ENCODE measurements around the gene PCDHGA3.
"Not testable (repeated sequence)": the region's sequence is repeated elsewhere in the genome, so short reads cannot be mapped to it uniquely, and the experiment has no call there.

The PCDHGA3 gene

DNA sequence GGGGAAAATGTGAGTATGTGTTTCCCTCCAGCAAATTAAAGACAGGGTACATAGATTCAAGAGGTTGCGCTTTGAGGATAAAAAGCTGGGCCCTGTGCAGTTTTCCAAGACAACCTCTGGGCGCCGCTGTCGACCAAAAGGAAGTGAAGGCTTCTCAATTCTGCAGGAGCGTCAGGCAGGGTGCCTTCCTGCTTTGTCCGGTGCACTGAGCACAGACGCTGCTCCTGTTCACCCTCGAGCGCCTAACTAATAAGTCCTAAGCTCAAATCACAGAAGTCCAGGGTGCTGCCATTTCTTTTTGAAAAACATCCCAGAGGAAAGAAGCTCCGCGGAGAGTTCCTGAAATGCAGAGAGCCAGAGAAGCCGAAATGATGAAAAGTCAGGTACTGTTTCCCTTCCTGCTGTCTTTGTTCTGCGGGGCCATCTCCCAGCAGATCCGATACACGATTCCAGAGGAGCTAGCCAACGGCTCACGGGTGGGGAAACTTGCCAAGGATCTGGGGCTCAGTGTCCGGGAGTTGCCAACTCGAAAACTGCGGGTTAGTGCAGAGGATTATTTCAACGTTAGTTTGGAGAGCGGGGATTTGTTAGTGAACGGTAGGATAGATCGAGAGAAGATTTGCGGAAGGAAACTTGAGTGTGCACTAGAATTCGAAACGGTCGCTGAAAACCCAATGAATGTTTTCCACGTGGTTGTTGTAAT is 6.4 kb downstream of the PCDHGA3 start, which contains the start of gene PCDHGB1:
TSS of gene PCDHGB1 (plus strand) at position 183 of the 703 bp plus-strand sequence. CDS start at position 345, 162 bp downstream.
- DNase-seq = peak; percentile 43

DNA sequence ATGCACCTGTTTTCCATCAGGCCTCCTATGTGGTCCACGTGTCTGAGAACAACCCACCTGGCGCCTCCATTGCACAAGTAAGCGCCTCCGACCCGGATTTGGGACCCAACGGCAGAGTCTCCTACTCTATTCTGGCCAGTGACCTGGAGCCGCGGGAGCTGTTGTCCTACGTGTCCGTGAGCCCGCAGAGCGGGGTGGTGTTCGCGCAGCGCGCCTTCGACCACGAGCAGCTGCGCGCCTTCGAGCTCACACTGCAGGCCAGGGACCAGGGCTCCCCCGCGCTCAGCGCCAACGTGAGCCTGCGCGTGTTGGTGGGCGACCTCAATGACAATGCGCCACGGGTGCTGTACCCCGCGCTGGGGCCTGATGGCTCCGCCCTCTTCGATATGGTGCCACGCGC is 8.0 kb downstream of the PCDHGA3 start:
- no peak for DNase-seq

DNA sequence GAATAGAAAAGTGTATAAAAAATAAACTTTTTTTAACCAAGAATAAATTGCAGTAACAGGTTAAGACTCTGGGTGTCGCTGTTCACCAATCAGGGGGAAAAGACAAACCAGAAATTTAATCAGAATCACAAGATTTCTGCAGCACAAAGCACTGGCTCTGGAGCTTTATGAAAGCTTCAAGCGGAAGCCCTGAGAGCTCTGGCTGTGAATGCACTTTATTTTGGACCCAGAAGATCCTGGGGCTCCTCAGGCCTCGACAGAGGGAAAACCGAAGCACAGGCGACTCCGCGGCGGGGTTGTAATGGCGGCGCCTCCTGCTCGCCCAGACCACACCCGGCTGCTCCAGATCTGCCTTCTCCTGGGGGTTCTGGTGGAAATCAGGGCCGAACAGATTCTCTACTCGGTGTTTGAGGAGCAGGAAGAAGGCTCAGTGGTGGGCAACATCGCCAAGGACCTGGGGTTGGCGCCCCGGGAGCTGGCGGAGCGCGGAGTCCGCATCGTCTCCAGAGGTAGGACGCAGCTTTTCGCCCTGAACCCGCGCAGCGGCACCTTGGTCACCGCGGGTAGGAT is 11.4 kb downstream of the PCDHGA3 start, which contains the start of gene PCDHGA4:
TSS of gene PCDHGA4 (plus strand) at position 122 of the 570 bp plus-strand sequence. CDS start at position 209, 87 bp downstream.
- DNase-seq = no peak

DNA sequence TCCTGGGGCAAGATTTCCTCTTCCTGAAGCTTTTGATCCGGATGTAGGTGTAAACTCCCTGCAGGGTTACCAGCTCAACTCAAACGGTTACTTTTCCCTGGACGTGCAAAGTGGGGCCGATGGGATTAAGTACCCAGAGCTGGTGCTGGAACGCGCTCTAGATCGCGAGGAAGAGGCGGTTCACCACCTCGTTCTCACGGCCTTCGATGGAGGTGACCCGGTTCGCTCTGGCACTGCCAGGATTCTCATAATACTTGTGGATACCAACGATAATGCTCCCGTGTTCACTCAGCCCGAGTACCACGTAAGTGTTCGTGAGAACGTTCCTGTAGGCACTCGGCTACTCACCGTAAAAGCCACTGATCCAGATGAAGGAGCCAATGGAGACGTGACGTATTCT is 12.0 kb downstream of the PCDHGA3 start:
- no peak for DNase-seq

DNA sequence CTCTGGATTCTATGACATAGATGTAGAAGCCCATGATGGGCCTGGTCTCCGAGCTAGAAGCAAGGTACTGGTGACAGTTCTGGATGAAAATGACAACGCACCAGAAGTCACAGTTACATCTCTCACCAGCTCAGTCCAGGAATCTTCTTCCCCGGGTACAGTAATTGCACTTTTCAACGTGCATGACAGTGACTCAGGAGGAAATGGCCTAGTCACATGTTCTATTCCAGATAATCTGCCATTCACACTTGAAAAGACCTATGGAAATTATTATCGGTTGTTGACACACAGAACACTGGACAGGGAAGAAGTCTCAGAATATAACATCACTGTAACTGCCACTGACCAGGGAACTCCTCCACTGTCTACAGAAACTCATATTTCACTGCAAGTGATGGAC is 12.5 kb downstream of the PCDHGA3 start:
- DNase-seq = no peak

DNA sequence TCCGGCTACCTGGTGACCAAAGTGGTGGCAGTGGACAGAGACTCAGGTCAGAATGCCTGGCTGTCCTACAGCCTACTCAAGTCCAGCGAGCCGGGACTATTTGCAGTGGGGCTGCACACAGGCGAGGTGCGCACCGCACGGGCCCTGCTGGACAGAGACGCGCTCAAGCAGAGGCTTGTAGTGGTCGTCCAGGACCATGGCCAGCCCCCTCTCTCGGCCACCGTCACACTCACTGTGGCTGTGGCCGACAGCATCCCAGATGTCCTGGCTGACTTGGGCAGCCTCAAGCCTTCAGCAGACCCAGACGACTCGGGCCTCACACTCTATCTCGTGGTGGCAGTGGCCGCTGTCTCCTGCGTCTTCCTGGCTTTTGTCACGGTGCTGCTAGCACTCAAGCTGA is 13.3 kb downstream of the PCDHGA3 start:
- no peak for DNase-seq

DNA sequence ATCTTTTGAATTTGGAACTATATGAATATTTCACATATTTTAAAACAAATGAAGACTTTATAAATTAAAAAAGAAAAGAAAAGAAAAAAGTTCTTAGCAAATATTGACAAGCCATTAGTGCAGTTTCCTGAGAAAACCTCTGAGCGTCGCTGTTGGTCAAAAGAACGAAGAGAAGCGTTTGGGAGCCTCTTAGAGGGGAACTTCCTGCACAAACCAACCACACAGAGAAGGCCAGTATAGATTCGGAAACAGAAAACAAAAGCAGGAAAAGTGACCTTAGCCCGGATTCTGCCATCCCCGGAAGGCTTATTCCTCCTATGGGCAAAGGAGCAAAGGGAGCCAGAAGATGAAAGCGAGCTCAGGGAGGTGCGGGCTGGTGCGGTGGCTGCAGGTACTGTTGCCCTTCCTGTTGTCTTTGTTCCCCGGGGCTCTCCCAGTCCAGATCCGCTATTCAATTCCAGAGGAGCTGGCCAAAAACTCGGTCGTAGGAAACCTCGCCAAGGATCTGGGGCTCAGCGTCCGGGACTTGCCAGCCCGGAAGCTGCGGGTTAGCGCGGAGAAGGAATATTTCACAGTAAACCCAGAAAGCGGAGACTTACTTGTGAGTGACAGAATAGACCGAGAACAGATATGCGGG is 16.3 kb downstream of the PCDHGA3 start, which contains the start of gene PCDHGB2:
TSS of gene PCDHGB2 (plus strand) at position 205 of the 637 bp plus-strand sequence. CDS start at position 347, 142 bp downstream.
- peak; percentile 14 for DNase-seq

DNA sequence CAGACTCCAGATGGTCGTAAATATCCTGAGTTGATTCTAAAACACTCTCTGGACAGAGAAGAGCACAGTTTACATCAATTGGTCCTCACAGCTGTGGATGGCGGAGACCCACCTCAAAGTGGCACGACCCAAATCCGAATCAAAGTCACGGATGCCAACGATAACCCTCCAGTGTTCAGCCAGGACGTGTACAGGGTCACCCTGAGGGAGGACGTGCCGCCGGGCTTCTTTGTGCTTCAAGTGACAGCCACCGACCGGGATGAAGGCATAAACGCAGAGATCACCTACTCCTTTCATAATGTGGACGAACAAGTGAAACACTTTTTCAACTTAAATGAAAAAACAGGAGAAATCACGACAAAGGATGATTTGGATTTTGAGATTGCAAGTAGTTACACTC is 17.1 kb downstream of the PCDHGA3 start:
- DNase-seq = no peak

DNA sequence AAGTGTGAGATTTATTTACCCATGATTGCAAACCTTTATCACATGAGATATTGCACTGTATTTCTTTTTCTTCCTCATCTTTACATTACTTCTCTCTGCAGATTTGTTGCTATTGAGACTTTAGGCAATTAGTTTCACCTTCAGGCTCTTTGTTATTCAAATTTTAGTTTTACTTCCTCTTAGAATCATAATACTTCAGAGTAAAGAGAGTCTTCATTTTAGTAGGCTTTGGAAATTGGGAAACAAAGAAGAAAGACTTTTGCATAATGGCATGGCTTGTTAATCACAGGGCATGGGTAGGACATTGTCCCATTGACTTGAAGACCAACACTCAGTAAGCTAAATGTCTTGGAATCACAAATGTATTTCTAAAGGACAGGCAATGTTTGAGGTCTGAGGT is 19.1 kb downstream of the PCDHGA3 start:
- DNase-seq = no peak

DNA sequence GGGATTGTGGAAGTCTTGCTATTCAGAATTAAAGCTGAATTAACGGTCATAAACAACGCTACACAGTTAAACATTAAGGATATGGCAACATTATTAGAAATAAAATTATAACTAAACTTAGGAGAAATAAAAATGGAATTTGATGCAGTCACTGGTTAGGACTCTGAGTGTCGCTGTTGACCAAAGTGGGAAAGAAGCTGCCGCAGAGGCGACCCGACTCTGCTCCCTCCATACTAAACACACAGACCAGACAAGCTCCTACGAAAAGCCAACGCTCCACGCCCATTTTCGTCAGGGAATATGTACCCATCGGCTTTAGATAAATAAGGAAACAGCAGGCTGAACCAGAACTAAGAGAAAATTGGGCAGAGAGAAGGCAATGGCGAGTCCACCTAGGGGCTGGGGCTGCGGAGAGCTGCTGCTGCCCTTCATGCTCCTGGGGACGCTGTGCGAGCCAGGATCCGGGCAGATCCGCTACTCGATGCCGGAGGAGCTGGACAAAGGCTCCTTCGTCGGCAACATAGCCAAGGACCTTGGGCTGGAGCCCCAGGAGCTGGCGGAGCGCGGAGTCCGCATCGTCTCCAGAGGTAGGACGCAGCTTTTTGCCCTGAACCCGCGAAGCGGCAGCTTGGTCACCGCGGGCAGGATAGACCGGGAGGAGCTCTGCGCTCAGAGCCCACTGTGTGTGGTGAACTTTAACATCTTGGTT is 20.5 kb downstream of the PCDHGA3 start, which contains the start of gene PCDHGA5:
TSS of gene PCDHGA5 (plus strand) at position 211 of the 709 bp plus-strand sequence. CDS start at position 380, 169 bp downstream.
- no peak for DNase-seq

DNA sequence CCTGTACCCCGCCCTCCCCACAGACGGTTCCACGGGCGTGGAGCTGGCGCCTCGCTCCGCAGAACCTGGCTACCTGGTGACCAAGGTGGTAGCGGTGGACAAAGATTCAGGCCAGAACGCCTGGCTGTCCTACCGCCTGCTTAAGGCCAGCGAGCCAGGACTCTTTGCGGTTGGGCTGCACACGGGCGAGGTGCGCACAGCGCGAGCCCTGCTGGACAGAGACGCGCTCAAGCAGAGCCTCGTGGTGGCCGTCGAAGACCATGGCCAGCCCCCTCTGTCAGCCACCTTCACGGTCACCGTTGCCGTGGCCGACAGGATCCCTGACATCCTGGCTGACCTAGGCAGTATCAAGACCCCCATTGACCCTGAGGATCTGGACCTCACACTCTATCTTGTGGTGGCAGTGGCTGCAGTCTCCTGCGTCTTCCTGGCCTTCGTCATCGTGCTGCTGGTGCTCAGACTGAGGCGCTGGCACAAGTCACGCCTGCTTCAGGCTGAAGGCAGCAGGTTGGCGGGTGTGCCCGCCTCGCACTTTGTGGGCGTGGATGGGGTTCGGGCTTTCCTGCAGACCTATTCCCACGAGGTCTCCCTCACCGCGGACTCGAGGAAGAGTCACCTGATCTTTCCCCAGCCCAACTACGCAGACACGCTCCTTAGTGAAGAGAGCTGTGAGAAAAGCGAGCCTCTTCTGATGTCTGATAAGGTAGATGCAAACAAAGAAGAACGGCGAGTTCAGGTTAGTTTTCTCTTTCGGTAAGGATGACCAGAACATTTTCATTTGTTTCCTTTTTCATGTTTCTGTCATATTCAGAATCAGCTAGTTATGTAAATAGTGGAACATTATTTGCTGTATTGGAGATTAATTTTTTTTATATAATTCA is 22.6 kb downstream of the PCDHGA3 start:
- no peak for DNase-seq

DNA sequence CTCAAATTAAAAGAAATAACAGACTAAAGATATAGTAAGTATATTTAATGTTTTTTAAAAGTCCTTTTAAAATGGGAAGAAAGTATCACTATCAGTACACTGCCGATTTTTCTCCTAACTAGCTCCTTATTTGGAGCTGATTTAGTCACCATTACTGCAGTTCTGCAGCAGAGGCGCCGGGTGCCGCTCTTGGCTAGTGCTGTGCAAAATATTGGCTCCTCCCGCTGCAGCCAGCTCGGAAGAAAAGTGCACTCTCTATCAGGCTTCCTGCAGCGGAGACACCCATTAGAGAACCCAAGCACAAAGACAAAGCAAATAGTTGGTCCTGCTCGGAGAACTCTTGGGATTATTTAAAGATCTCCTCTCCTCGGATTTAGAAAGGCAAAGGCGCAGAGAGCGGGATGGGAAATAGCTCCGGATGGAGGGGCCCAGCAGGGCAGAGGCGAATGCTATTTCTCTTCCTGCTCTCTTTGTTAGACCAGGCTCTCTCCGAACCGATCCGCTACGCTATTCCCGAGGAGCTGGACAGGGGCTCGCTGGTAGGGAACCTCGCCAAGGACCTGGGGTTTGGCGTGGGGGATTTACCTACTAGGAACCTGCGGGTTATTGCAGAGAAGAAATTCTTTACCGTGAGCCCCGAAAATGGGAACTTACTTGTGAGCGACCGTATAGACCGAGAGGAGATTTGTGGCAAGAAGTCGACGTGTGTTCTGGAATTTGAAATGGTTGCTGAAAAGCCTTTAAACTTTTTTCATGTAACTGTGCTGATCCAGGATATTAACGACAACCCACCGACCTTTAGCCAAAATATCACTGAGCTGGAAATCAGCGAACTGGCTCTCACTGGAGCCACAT is 26.6 kb downstream of the PCDHGA3 start, which contains the start of gene PCDHGB3:
TSS of gene PCDHGB3 (plus strand) at position 249 of the 855 bp plus-strand sequence. CDS start at position 402, 153 bp downstream.
- DNase-seq = no peak

DNA sequence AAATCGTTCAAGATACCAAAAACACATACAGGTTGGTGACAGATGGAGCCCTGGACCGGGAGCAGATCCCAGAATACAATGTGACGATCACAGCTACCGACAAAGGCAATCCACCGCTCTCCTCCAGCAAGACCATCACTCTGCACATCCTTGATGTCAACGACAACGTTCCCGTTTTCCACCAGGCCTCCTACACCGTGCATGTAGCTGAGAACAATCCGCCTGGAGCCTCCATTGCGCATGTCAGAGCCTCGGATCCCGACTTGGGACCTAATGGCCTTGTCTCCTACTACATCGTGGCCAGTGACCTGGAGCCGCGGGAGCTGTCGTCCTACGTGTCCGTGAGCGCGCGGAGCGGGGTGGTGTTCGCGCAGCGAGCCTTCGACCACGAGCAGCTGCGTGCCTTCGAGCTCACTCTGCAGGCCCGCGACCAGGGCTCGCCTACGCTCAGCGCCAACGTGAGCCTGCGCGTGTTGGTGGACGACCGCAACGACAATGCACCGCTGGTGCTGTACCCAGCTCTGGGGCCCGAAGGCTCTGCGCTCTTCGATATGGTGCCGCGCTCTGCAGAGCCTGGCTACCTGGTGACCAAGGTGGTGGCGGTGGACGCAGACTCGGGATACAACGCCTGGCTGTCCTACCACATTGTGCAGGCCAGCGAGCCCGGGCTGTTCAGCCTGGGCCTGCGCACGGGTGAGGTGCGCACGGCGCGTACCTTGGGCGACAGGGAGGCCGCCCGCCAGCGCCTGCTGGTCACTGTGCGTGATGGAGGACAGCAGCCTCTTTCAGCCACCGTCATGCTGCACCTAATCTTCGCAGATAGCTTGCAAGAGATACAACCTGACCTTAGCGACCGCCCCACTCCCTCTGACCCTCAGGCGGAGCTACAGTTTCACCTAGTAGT is 28.2 kb downstream of the PCDHGA3 start:
- no peak for DNase-seq

DNA sequence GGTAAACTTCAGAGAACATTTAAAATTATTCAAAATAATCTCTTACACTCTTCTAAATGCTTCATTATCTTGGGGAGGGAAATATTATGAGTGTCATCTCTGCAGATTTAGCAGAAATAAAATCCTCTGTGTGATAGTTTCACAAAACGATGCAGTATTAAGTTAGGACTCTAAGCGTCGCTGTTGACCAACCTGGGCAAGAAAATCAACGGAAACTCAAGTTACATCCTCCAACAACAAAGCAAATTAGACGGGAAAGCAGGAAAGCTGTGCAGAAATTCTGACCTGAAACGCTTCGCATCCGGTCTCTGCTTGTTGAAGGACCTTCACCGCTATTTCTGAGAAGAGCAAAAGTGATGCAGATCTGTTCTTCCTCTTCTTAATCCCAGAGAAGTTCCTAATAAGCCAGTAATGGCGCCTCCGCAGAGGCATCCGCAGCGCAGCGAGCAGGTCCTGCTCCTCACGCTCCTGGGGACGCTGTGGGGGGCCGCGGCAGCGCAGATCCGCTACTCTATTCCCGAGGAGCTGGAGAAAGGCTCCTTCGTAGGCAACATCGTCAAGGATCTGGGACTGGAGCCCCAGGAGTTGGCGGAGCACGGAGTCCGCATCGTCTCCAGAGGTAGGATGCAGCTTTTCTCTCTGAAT is 30.2 kb downstream of the PCDHGA3 start, which contains the start of gene PCDHGA6:
TSS of gene PCDHGA6 (plus strand) at position 219 of the 645 bp plus-strand sequence. CDS start at position 412, 193 bp downstream.
- DNase-seq = no peak

DNA sequence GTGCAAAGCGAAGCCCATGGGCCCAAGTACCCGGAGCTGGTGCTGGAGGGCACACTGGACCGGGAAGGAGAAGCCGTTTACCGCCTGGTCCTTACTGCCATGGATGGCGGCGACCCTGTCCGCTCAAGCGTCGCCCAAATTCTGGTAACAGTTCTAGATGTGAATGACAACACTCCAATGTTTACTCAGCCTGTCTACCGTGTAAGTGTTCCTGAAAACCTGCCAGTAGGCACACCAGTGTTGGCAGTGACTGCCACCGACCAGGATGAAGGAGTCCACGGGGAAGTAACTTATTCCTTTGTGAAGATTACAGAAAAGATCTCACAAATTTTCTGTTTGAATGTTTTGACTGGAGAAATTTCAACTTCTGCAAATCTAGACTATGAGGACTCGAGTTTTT is 31.0 kb downstream of the PCDHGA3 start:
- DNase-seq = no peak

DNA sequence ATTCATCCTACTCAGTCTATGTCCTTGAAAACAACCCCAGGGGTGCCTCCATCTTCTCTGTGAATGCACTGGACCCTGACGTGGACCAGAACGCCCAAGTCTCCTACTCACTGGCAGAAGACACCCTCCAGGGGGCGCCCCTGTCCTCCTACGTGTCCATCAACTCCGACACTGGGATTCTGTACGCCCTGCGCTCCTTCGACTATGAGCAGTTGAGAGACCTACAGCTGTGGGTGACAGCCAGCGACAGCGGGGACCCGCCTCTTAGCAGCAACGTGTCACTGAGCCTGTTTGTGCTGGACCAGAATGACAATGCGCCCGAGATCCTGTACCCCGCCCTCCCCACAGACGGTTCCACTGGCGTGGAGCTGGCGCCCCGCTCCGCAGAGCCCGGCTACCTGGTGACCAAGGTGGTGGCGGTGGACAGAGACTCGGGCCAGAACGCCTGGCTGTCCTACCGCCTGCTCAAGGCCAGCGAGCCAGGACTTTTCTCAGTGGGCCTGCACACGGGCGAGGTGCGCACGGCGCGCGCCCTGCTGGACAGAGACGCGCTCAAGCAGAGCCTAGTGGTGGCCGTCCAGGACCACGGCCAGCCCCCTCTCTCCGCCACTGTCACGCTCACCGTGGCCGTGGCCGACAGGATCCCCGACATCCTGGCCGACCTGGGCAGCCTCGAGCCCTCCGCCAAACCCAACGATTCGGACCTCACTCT is 32.0 kb downstream of the PCDHGA3 start:
- not testable (repeated sequence) for DNase-seq

DNA sequence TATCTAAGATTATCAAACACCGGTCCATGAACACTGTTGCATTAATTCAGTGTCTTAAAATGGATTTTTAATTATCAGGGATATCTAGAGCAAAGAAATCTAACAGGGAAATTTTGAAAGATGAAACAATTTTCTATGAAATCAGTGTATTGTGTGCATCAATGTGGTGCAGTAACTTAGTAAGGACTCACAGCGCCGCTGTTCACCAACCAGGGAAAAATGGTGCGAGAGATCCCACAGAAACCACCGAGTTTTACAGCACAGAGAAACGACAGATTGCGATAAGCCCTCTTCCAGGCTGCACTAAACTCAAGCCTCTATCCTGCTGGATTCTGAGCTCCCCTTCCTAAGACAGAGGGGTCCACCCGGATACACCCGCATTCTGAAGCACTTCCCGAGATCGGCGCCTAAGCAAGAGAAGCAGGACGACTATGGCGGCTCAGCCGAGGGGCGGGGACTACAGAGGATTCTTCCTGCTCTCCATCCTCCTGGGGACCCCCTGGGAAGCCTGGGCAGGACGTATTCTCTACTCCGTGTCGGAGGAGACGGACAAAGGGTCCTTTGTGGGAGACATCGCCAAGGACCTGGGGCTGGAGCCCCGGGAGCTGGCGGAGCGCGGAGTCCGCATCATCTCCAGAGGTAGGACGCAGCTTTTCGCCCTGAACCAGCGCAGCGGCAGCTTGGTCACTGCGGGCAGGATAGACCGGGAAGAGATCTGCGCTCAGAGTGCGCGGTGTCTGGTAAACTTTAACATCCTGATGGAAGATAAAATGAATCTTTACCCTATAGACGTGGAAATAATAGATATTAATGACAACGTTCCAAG is 39.1 kb downstream of the PCDHGA3 start, which contains the start of gene PCDHGA7:
TSS of gene PCDHGA7 (plus strand) at position 274 of the 826 bp plus-strand sequence. CDS start at position 432, 158 bp downstream.
- no peak for DNase-seq

Data from NCI-H2029 treated with DMSO at 0.1 percent for 48 hours (cell line).